Raji (cell line): ENCODE results near the gene IER5L.
A peak's percentile ranks its signal among the peaks of the same experiment; 100 is the strongest.

ENCODE experiments used
- POLR2A ChIP-seq: IDR thresholded peaks from 2 replicates; pipeline ENCODE4 v1.6.1; 2011; ENCODE audit warnings: low read depth, low read length, control low read depth; ENCODE audit not compliant: insufficient read depth

IER5L gene

DNA sequence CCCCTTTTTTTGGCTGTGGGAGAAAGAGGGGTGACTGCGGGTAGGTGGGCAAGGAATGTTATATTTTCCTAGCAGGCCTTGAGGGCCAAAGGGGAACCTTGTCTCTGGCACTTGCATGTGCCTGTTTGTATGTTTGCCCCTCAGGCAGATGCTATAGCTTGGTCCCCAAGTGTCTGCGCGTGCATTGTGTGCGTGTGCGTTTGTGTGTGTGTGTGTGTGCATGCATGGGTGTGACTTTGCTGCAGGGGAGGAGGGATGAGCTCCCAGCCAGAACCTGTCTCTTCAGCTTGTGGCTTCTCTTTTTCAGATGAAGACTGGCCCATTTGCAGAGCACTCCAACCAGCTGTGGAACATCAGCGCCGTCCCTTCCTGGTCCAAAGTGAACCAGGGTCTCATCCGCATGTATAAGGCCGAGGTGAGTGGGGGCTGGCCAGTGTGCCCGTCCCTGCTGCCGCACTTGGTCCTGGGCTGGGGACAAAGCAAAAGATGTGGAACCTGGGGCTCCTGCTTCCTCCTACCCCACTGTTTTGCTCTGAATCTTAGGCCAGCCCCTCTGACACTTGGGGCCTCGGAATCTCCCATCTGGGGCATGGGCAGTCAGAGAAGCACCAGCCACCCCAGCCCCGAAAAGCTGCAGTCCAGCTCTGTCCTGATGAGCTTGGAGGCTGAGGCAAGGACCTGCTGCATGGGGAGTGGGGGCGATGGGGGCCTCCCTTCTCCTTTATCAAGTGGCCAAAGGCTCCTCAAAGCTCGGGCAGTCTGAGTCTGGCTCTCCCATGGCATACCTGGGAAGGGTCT is 35.7 kb downstream of the IER5L start:
- TF ChIP-seq POLR2A = no peak

DNA sequence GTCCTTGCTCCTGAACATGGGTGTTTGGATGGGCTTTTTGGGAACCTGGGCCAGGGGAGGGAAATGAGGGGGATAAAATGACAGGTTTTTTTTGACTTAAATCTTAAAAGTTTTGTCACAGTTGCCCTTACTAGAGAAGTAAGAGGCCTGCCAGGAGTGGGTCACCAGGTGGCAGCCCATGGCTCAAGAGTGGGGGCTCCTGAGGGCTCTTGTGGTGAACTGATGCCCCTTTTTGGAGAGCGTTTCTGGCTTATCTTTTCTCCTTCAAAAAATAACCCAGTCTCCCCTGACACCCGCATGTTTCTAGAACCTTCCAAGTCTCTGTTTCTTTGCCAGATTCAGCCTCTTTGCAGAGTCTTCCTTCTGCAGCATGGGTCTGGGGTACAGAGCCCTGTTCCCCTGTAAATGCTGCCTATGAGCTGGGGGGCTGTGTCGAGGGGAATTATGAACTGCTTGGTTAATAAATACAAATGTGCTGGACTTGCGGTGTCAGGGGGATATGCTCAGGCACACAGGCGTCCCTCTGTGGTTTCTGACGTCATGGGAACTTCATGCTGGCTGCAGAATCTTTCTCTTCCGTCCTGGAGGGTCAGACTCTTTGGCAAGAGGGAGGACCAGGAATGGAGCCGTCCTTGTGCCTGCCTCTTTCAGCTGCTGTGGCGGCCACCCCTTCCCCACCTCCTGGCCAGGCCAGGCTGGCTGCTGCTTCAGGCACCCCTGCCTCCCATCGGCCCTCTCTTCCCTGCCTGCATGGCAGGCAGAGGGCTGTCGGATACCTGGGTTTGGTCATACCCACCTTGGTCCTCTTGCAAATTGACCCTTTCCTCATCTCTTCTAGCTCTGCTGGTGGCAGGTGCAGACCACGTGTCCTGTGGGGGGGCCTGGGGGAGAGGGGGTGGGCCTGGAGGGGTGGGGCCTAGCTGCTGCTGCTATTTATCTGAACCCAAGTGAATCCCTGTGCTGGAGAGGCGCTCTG is 36.7 kb downstream of the IER5L start:
- TF ChIP-seq POLR2A = no peak

DNA sequence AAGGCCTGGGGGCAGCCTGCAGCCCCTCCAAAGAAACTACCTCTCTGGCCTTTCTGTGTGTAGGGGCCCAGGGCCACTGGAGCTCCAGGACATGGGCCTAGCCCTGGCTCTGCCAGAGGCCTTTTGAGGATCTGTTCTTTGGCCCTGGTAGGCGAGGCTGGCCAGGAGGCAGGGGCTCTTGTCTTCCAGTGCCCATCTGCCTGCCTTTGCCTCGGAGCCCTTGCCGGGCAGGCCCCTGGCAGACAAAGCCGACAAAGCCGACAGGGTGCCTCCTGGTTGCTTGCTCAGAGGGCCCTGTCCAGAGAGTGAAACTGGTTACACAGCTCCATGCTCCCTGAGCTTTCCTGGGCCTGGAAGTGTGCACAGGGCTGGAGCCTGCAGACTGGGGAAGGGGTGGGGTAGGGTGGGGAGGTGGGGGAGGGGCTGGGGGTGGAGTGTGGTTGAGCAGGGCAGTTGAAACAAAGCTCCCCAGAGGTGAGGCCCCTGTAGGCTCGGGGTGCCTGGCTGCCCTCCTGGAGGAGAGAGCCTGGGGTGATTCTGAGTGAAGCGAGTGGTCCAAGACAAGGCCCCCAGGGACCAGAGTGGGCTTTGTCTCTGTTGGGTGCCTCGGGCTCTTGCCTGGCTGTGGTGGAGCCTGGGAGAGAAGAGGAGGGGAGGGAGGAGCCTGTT is 37.5 kb downstream of the IER5L start:
- no peak for TF ChIP-seq POLR2A

DNA sequence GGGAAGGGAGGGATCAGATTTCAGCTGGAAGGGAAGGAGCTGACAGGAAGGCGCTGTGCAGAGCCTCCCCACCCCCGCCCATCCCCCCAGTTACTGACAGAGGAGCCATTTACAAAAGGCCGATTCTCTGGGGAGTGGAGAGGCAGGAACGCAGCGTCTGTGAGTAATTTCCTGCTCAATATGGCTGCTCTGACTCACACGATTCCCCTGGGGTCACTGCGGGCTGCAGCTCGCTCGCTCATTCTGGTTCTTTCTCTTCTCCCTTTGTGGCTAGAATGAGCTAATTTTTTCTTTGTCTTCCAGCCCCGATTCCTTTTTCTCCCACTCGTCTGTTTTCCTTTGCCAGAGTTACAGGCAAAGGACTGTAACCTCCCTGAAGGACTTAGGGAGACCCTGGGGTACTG is 38.1 kb downstream of the IER5L start:
- TF ChIP-seq POLR2A = no peak; the same call in 1 of the 2 replicates

DNA sequence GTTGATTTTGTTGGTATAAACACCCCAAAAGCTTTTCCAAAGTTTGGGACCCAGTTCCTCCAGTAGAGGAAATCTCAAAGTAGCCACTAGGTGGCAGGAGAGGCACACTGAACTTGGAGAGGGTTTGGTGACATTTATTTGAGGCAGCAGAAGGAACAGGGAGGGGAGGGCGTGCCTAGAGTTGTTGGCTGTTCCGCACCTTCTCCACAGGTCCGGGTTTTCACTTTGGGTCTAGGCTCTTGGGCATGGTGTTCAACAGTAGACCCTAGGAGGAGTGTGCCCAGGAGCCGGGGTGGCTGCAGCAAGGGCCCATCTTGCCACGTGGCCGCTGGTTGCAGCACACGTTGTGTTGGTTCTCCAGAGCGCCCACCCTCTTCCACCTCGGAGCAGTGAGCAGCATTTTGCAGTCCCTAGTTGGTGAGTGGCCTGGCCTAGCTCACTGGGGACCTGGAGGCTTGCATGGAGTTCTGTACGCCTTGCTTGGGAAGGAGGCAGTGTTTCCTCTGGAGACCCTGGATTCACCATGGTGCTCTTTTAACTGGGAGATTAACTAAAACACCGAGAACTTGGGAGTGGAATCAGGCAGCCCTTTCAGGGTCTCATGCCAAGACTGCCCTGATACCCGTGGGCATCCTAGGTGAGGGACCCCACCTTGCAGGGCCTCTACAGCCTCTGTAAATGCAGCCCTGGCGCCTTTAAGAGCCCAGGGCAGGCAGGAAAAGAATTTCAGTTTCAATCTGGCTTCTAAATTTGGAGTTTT is 38.6 kb downstream of the IER5L start:
- peak; percentile 56; the same call in 1 of the 2 replicates for TF ChIP-seq POLR2A

DNA sequence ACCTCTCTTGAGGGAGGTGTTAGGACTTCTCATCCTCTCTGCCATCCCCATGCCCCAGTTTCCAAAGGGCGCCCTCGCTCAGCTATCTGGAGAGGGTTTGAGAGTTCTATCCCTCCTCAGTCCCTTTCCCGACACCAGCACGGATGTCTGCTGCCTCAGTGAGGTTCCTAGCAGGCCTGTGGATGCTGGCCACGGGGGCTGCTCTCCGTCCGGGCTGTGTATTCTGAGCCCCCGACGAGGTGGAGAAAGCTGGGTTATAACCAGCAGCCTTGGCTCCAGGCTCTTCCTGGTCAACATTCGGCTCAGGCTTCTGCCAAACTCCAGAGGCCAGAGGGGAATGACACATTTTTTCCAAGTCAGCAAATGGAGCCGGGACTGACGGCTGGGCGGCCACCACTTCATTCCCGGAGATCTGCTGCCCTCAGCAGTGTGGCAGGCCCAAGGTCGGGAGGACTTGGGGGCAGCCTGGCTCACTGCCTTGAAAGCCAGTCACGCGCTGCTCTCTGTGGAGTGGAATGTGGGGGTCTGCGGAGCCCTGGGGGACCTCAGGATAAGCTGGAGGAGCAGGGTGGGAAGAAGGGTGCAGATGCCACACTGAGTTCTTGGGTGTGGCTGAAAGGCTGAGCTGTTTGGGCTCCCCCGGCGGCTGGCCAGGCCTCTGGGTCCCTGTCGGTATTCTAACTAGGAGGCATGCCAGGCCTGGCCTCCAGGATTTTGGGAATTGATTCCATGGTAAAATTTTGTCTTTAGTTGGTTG is 39.4 kb downstream of the IER5L start:
- no peak for TF ChIP-seq POLR2A

DNA sequence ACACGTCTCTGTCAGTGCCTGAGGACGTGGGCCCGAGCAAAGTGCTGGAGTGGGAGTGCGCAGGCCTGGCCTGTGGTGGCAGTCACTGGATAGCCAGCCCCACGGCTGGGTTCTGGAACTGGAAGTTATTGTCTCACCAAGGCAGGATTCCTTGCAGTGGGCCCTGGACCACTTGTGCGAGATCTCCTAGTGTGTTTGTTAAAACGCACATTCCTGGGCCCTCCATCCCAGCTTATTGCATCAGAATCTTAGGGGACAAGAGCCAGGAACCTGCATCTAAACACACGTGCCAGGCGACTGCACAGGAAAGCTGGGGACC is 40.0 kb downstream of the IER5L start:
- no peak for TF ChIP-seq POLR2A

DNA sequence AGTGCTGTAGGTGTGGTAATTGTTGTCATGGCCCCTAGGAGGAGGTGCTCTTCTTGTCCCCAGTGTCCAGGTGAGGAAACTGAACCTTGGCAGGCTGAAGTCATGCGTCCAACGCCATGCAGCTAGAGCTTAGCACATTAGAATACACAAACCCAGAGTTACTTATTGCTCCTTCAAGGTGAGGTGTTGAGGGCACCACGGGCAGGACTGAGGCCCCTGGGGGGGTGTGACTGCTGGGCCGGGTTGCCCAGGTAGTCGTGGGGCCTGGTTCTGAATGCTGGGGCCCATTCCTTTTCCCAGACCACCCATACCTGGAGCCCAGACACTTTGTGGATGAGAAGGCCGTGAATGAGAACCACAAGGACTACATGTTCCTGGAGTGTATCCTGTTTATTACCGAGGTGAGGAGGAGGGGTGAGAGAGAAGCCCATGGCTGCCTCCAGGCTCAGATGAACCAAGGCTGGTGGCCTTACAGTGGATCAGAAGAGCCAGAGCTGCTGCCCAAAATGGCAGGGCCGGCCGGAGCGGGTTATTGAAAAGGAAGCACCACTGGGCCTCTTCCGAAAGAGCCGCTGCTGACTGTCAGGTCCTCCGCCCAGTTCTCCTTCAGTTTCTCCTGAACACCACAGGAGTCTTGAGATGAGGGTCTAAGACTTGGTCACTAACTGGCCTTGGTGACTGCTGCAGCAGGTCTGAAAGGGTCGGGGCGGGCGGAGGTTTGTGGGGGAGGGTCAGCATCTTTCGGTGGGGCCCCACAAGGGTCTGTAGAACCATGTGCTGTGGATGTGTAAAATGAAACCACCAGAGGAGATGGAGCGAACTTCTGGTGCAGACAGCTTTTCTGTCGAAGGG is 40.5 kb downstream of the IER5L start:
- TF ChIP-seq POLR2A = no peak

DNA sequence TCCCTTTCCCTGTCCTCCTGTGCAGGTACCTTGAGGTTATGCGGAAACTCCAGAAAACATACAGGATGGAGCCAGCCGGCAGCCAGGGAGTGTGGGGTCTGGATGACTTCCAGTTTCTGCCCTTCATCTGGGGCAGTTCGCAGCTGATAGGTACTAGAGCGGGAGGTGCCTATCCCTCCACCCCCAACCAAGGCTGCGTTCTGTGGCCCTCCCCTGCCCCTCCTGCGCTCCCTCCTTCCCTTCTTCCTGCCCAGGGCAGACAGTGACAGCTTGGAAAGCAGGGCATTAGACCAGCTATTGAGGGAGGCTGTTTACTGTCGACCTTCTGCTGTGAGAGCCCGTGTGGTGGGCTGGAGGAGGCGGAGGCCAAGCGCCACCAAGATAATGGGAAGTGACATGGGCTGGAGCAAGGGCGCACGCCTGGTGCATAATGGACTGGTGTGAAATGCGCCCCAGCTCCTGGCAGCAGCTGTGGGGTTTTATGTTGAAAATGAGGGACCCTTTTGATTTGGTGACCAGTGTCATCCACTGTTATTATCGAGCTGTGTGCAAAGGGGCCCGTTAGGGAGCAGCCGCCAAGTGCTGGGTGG is 41.5 kb downstream of the IER5L start:
- TF ChIP-seq POLR2A = no peak

DNA sequence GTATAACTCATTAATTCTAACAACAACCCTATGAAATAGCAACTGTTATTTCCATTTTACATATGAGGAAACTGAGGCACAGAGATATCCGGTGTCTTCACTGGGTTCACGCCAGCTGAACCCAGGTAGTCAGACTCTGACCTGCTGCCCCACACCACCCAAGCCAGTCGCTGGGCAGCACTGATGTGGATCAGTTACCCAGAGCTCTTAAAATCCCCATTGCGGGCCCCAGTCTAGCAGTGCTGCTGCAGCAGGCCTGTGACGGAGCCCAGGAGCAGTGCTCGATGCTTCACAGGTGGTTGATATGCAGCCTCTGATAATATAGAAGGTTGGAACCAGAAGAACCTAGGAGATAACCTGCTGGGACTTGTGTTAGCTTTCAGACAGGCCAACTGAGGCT is 42.6 kb downstream of the IER5L start:
- TF ChIP-seq POLR2A = no peak

DNA sequence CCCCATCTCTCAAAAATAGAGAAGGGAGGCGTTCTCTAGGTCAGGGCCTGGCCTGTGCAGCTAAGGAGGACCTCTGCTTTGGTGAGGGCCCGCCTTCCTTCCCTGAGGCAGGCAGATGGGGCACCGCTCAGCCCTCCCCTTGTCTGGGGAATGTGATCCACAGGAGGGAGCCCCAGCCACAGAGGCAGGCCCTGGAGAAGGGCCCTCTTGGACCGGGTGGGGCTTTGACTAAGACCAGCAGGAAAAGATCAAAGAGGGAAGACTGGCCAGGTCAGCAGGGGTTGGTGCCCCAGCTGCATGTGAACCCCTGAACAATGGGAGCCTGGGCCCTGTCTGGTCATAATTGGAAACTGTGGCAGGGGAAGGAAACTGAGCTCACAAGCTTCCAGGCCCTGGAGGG is 45.0 kb downstream of the IER5L start:
- TF ChIP-seq POLR2A = no peak

DNA sequence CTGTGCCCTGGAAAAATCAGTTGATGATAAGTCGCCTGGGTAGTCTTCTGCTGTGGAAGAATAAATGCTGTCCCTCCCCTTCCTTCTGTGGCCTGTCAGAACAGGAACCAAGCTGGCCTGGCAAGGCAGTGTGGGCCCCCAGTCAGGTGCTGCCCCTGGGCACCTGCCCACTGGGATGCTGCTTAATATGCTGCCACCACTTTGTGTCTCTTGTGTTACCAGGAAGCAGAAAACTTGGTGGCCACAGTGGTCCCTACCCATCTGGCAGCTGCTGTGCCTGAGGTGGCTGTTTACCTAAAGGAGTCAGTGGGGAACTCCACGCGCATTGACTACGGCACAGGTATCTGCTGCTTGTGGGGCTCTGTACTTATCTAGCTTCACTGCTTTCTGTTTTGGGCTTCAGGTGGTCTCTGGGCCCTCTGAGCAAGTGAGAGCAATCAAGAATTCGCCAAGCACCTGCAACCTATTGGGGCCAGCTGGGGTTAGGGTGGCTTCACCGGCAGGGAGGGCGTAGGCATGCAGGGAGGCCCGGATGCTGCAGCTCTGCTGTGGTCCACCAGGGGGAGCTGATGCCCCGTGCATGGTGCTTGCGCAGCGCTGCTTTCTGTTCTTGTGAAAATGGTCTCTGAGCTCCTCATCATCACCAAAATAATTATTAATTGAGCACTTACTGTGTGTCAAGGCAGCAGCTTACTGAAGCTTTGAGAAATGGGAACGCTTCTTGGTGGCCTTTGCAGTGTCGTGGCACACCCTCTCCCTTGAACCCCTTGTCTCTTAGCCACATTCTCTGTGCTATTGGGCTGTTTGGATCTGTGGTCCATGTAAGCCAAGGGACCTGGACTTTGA is 46.5 kb downstream of the IER5L start:
- no peak for TF ChIP-seq POLR2A
